A204.1 (cell line): ENCODE measurements around the gene CNBD2.
"Not testable (repeated sequence)": the region's sequence is repeated elsewhere in the genome, so short reads cannot be mapped to it uniquely, and the experiment has no call there.

Experiments used
- FAIRE-seq: peaks from 2 replicates; lab custom pipeline; 2012; peaks lifted over from hg19 to GRCh38; lab: Jason Lieb, UNC

CNBD2 gene

GRCh38 chr20:35975576-35976373 is 7.4 kb downstream of the CNBD2 start:
- FAIRE-seq: no peak

GRCh38 chr20:35978041-35978513 is 9.7 kb downstream of the CNBD2 start:
- no peak for FAIRE-seq

- FAIRE-seq: no peak
Measured at GRCh38 chr20:35979544-35979943, 11.2 kb downstream of the CNBD2 start.

GRCh38 chr20:35981969-35982368 is 13.6 kb downstream of the CNBD2 start:
- FAIRE-seq: no peak

GRCh38 chr20:35984382-35984781 is 16.0 kb downstream of the CNBD2 start:
- no peak for FAIRE-seq

- FAIRE-seq: no peak
Measured at GRCh38 chr20:35985806-35986205, 17.4 kb downstream of the CNBD2 start.

GRCh38 chr20:35988910-35989463 is 20.6 kb downstream of the CNBD2 start:
- FAIRE-seq: no peak

GRCh38 chr20:35991142-35991771 is 22.9 kb downstream of the CNBD2 start:
- FAIRE-seq: peak; percentile 49

- peak; percentile 39 for FAIRE-seq
Measured at GRCh38 chr20:35992713-35993335, 24.4 kb downstream of the CNBD2 start.

- FAIRE-seq: no peak
Measured at GRCh38 chr20:35994994-35995453, 26.6 kb downstream of the CNBD2 start.

- not testable (repeated sequence) for FAIRE-seq
Measured at GRCh38 chr20:35996492-35996891, 28.1 kb downstream of the CNBD2 start.

GRCh38 chr20:36001331-36001730 is 32.9 kb downstream of the CNBD2 start:
- FAIRE-seq: not testable (repeated sequence)

GRCh38 chr20:36002855-36003254 is 34.5 kb downstream of the CNBD2 start:
- no peak for FAIRE-seq

- FAIRE-seq: no peak
Measured at GRCh38 chr20:36004045-36004444, 35.7 kb downstream of the CNBD2 start.

GRCh38 chr20:36008461-36009035 is 40.2 kb downstream of the CNBD2 start:
- FAIRE-seq: no peak

GRCh38 chr20:36010076-36010475 is 41.7 kb downstream of the CNBD2 start:
- no peak for FAIRE-seq

GRCh38 chr20:36010825-36011224 is 42.4 kb downstream of the CNBD2 start:
- FAIRE-seq: no peak

- no peak for FAIRE-seq
Measured at GRCh38 chr20:36015806-36016403, 47.5 kb downstream of the CNBD2 start.

GRCh38 chr20:36017048-36017951 is 48.9 kb downstream of the CNBD2 start:
- no peak for FAIRE-seq

GRCh38 chr20:36018208-36018988 is 50.0 kb downstream of the CNBD2 start:
- no peak for FAIRE-seq
